ENCODE measurements around the gene TOR4A.
"Not testable (repeated sequence)": the region's sequence is repeated elsewhere in the genome, so short reads cannot be mapped to it uniquely, and the experiment has no call there.

Gene TOR4A

DNA sequence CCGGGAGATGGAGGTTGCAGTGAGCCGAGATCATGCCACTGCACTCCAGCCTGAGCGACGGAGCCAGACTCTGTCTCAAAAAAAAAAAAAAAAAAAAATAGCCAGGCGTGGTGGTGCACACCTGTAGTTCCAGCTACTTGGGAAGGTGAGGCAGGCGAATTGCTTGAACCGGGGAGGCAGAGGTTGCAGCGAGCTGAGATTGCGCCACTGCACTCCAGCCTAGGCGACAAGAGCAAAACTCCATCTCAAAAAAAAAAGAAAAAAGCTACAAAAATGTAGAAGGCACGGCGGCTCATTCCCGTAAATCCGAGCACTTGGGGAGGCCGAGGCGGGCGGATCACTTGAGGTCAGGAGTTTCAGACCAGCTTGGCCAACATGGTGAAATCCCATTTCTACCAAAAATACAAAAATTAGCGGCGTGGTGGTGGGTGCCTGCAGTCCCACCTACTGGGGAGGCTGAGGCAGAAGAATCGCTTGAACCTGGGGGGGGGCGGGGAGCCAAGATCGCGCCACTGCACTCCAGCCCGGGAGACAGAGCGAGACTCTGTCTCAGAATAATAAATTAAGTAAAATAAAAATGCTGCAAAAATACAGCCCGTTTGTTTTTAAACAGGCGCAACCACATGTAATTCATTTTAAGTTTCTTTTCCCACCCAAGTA, 37.9 kb upstream of the TOR4A start:
- not testable (repeated sequence) for H2BK5ac ChIP-seq (ENCODE audit: low read length); H4K91ac ChIP-seq (ENCODE audit: low read depth, low read length, poor library complexity); H3K14ac ChIP-seq (ENCODE audit: low read length); H4K8ac ChIP-seq (ENCODE audit: low read depth, low read length); H3K4ac ChIP-seq (ENCODE audit: low read length); H3K9ac ChIP-seq (ENCODE audit: low read depth, low read length, poor library complexity); DNase-seq (ENCODE audit: low spot score); H3K27me3 ChIP-seq (ENCODE audit: control insufficient read depth in 3 of 3, insufficient read depth in 3 of 3, low read depth in 1 of 3, low read length in 3 of 3); H2AK5ac ChIP-seq (ENCODE audit: low read depth, low read length); H2BK120ac ChIP-seq (ENCODE audit: low read depth, low read length); H3K18ac ChIP-seq (ENCODE audit: low read length); H2BK12ac ChIP-seq (ENCODE audit: low read length); H2BK15ac ChIP-seq (ENCODE audit: low read length); H3K9me3 ChIP-seq (replicated peaks in 1 of 2; ENCODE audit: control insufficient read depth in 2 of 2, insufficient read depth in 1 of 2, low read depth in 1 of 2, low read length in 2 of 2); H3K23ac ChIP-seq (ENCODE audit: low read depth, low read length, poor library complexity)
- H3K4me1 ChIP-seq (ENCODE audit: control insufficient read depth in 2 of 2, insufficient read depth in 1 of 2, low read depth in 1 of 2, low read length in 2 of 2): peaks cover 26 to 29% of the 10 kb centered on the region in 2 donors
- H3K79me1 ChIP-seq (ENCODE audit: low read depth, low read length): peaks cover 29% of the 10 kb centered on the region
- peak overlapping the region; percentile 67 to 93 for H3K4me3 ChIP-seq (ENCODE audit: low read length in 2 of 2)
- H3K4me2 ChIP-seq (ENCODE audit: insufficient read depth, low read length, poor library complexity, severe bottlenecking): peak overlapping the region; percentile 73
- H2AFZ ChIP-seq (ENCODE audit: low read length): peak overlapping the region; percentile 89
- H3K27ac ChIP-seq (replicated peaks; ENCODE audit: low read length): peak overlapping the region; percentile 100
- WGBS, 2 donors (ENCODE audit: extremely low coverage in 2 of 2, insufficient read length in 2 of 2, insufficient replicate concordance in 1 of 2): no CpG with 5 or more reads among the region's 27 CpGs
- peaks cover 19 to 32% of the 10 kb centered on the region in 2 donors for H3K36me3 ChIP-seq (replicated peaks in 1 of 2; ENCODE audit: control insufficient read depth in 2 of 2, insufficient read depth in 2 of 2, low read length in 2 of 2)

DNA sequence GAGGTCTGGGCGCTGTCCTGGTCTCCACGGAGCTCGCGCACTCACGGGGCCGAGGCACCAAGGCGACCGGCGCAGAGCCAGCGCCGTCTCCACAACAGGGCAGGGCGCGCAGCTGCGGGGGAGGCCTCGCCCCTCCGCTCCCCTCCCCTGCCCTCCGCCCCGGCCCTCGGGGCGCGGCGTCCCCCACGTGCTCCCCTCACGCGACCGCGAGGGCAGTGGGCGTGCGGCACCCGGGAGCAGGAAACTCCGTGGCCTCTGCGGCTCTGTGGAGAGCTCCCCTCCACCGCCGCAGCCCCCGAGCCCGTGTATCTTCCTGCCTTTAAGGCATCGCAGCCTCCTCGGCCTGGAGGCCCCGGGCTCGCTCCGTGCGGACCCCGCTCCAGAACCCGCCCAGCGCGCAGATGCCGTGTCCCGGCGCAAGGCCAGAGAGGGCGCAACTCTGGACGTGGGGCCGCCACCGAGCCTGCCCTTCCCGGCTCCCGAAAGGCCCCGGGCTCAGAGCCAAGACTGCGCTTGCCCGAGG, 37.1 kb upstream of the TOR4A start:
- peak overlapping the region; percentile 73 for H3K4me2 ChIP-seq (ENCODE audit: insufficient read depth, low read length, poor library complexity, severe bottlenecking)
- no peak overlapping the region for H4K91ac ChIP-seq (ENCODE audit: low read depth, low read length, poor library complexity)
- peak overlapping the region; percentile 77 for H3K14ac ChIP-seq (ENCODE audit: low read length)
- H2AFZ ChIP-seq (ENCODE audit: low read length): peak overlapping the region; percentile 89
- peaks cover 19 to 32% of the 10 kb centered on the region in 2 donors for H3K36me3 ChIP-seq (replicated peaks in 1 of 2; ENCODE audit: control insufficient read depth in 2 of 2, insufficient read depth in 2 of 2, low read length in 2 of 2)
- no peak for DNase-seq (ENCODE audit: low spot score)
- no peaks in the 10 kb centered on the region for H3K27me3 ChIP-seq (ENCODE audit: control insufficient read depth in 3 of 3, insufficient read depth in 3 of 3, low read depth in 1 of 3, low read length in 3 of 3)
- no peaks in the 10 kb centered on the region for H3K9me3 ChIP-seq (replicated peaks in 1 of 2; ENCODE audit: control insufficient read depth in 2 of 2, insufficient read depth in 1 of 2, low read depth in 1 of 2, low read length in 2 of 2)
- WGBS, 2 donors (ENCODE audit: extremely low coverage in 2 of 2, insufficient read length in 2 of 2, insufficient replicate concordance in 1 of 2): no CpG with 5 or more reads among the region's 58 CpGs
- H3K23ac ChIP-seq (ENCODE audit: low read depth, low read length, poor library complexity): peak overlapping the region; percentile 100
- H3K4me3 ChIP-seq (ENCODE audit: low read length in 2 of 2): peak overlapping the region; percentile 67 to 93
- peak overlapping the region; percentile 97 for H3K18ac ChIP-seq (ENCODE audit: low read length)
- peak overlapping the region; percentile 100 for H3K27ac ChIP-seq (replicated peaks; ENCODE audit: low read length)
- H2AK5ac ChIP-seq (ENCODE audit: low read depth, low read length): peak overlapping the region; percentile 96
- peak overlapping the region; percentile 96 for H2BK15ac ChIP-seq (ENCODE audit: low read length)
- H4K8ac ChIP-seq (ENCODE audit: low read depth, low read length): no peak overlapping the region
- no peak overlapping the region for H3K4ac ChIP-seq (ENCODE audit: low read length)
- no peak overlapping the region for H2BK120ac ChIP-seq (ENCODE audit: low read depth, low read length)
- peaks cover 26 to 29% of the 10 kb centered on the region in 2 donors for H3K4me1 ChIP-seq (ENCODE audit: control insufficient read depth in 2 of 2, insufficient read depth in 1 of 2, low read depth in 1 of 2, low read length in 2 of 2)
- peak overlapping the region; percentile 73 for H2BK12ac ChIP-seq (ENCODE audit: low read length)
- peaks cover 29% of the 10 kb centered on the region for H3K79me1 ChIP-seq (ENCODE audit: low read depth, low read length)
- H2BK5ac ChIP-seq (ENCODE audit: low read length): peak overlapping the region; percentile 84
- H3K9ac ChIP-seq (ENCODE audit: low read depth, low read length, poor library complexity): peak overlapping the region; percentile 100

GRCh38 chr9:137240841-137241489, 36.6 kb upstream of the TOR4A start, which contains the start of gene TUBB4B:
Gene TUBB4B (plus strand): TSS chr9:137241287. CDS start chr9:137241361, 74 bp downstream.
- H3K4ac ChIP-seq (ENCODE audit: low read length): peak within 1 kb of the TSS; percentile 76
- peak within 1 kb of the TSS; percentile 73 for H2BK12ac ChIP-seq (ENCODE audit: low read length)
- H4K91ac ChIP-seq (ENCODE audit: low read depth, low read length, poor library complexity): no peak within 1 kb of the TSS
- H3K18ac ChIP-seq (ENCODE audit: low read length): peak within 1 kb of the TSS; percentile 97
- peak within 1 kb of the TSS; percentile 100 for H3K9ac ChIP-seq (ENCODE audit: low read depth, low read length, poor library complexity)
- no peak within 1 kb of the TSS for H4K8ac ChIP-seq (ENCODE audit: low read depth, low read length)
- H3K27me3 ChIP-seq (ENCODE audit: control insufficient read depth in 3 of 3, insufficient read depth in 3 of 3, low read depth in 1 of 3, low read length in 3 of 3): peaks cover 0 to 2% (median 0%) of the 10 kb centered on the region in 3 experiments
- peak within 1 kb of the TSS; percentile 90 to 96 for H3K4me3 ChIP-seq (ENCODE audit: low read length in 2 of 2)
- no peak within 1 kb of the TSS for H2BK120ac ChIP-seq (ENCODE audit: low read depth, low read length)
- H3K9me3 ChIP-seq (replicated peaks in 1 of 2; ENCODE audit: control insufficient read depth in 2 of 2, insufficient read depth in 1 of 2, low read depth in 1 of 2, low read length in 2 of 2): no peaks in the 10 kb centered on the region
- peak within 1 kb of the TSS; percentile 77 for H3K14ac ChIP-seq (ENCODE audit: low read length)
- peaks cover 27% of the 10 kb centered on the region for H3K79me1 ChIP-seq (ENCODE audit: low read depth, low read length)
- H2BK5ac ChIP-seq (ENCODE audit: low read length): peak within 1 kb of the TSS; percentile 84
- peak within 1 kb of the TSS; percentile 100 for H3K27ac ChIP-seq (replicated peaks; ENCODE audit: low read length)
- H3K23ac ChIP-seq (ENCODE audit: low read depth, low read length, poor library complexity): peak within 1 kb of the TSS; percentile 100
- peaks cover 26 to 29% of the 10 kb centered on the region in 2 donors for H3K4me1 ChIP-seq (ENCODE audit: control insufficient read depth in 2 of 2, insufficient read depth in 1 of 2, low read depth in 1 of 2, low read length in 2 of 2)
- H2AK5ac ChIP-seq (ENCODE audit: low read depth, low read length): peak within 1 kb of the TSS; percentile 98
- H3K36me3 ChIP-seq (replicated peaks in 1 of 2; ENCODE audit: control insufficient read depth in 2 of 2, insufficient read depth in 2 of 2, low read length in 2 of 2): peaks cover 19 to 32% of the 10 kb centered on the region in 2 donors
- H3K4me2 ChIP-seq (ENCODE audit: insufficient read depth, low read length, poor library complexity, severe bottlenecking): peak within 1 kb of the TSS; percentile 84
- peak within 1 kb of the TSS; percentile 89 for H2AFZ ChIP-seq (ENCODE audit: low read length)
- peak within 1 kb of the TSS; percentile 96 for H2BK15ac ChIP-seq (ENCODE audit: low read length)
- DNase-seq (ENCODE audit: low spot score): peak; percentile 100
- WGBS, 2 donors (ENCODE audit: extremely low coverage in 2 of 2, insufficient read length in 2 of 2, insufficient replicate concordance in 1 of 2): no CpG with 5 or more reads among the region's 67 CpGs
